DND-41 (cell line): Measurements from ENCODE around the gene SLC22A1.

Experiments
- ATAC-seq: fragments of 200-7000 bp; cut with Tn5 transposase; 3 replicates; pipeline ENCODE4 v1.9.1; 2021; ENCODE audit warnings: low read depth; ENCODE audit not compliant: insufficient read depth
- DNase-seq: peaks from one replicate; pipeline ENCODE4 v3.0.0-alpha.2; 2020
- H2AFZ ChIP-seq: 2 replicates; pipeline ENCODE4 v1.6.0; 2012; ENCODE audit warnings: low read depth, low read length
- H3K27ac ChIP-seq: 2 replicates; pipeline ENCODE4 v1.5.1; 2012; ENCODE audit warnings: low read length, inconsistent platforms
- H3K27me3 ChIP-seq: fragments of 200-600 bp; sonication (generic); 2 replicates; pipeline ENCODE4 v1.6.0; 2012; ENCODE audit warnings: low read length, mild to moderate bottlenecking, inconsistent platforms; ENCODE audit not compliant: insufficient read depth, poor library complexity
- H3K36me3 ChIP-seq: 2 replicates; pipeline ENCODE4 v1.5.1; 2012; ENCODE audit warnings: low read length, inconsistent platforms; ENCODE audit not compliant: insufficient read depth
- H3K4me1 ChIP-seq: 2 replicates; pipeline ENCODE4 v1.5.1; 2012; ENCODE audit warnings: mild to moderate bottlenecking, low read length; ENCODE audit not compliant: insufficient read depth
- H3K4me2 ChIP-seq: 2 replicates; pipeline ENCODE4 v1.6.0; 2012; ENCODE audit warnings: mild to moderate bottlenecking, moderate library complexity, low read length, inconsistent platforms; ENCODE audit not compliant: insufficient read depth
- H3K4me3 ChIP-seq, 2 experiments: fragments of 200-600 bp in 1 of 2; shearing (Covaris generic) in 1 of 2; 2 replicates each; pipeline ENCODE4 v1.5.1; 2012 to 2016; ENCODE audit warnings: inconsistent platforms in 2 of 2, low read length in 2 of 2, mild to moderate bottlenecking in 2 of 2, low read depth in 1 of 2, moderate library complexity in 1 of 2
- H3K79me2 ChIP-seq: 2 replicates; pipeline ENCODE4 v1.6.0; 2012; ENCODE audit warnings: low read length, inconsistent platforms; ENCODE audit not compliant: insufficient read depth
- H3K9ac ChIP-seq: 2 replicates; pipeline ENCODE4 v1.6.0; 2012; ENCODE audit warnings: low read depth, mild to moderate bottlenecking, inconsistent platforms, low read length, moderate library complexity
- H3K9me3 ChIP-seq: 2 replicates; pipeline ENCODE4 v1.5.1; 2012; ENCODE audit warnings: low read length, moderate library complexity, mild to moderate bottlenecking, inconsistent platforms; ENCODE audit not compliant: insufficient read depth, severe bottlenecking
- H4K20me1 ChIP-seq: 2 replicates; pipeline ENCODE4 v1.6.0; 2012; ENCODE audit warnings: low read length; ENCODE audit not compliant: insufficient read depth
- CTCF ChIP-seq: IDR thresholded peaks from 2 replicates; pipeline ENCODE4 v1.5.1; 2012; ENCODE audit warnings: borderline replicate concordance, low read length, moderate library complexity, mild to moderate bottlenecking; ENCODE audit not compliant: poor library complexity, severe bottlenecking; ENCODE audit errors: extremely low read depth
- EZH2 ChIP-seq: IDR thresholded peaks from 3 replicates; pipeline ENCODE4 v1.6.1; 2012; ENCODE audit warnings: borderline replicate concordance, low read depth, mild to moderate bottlenecking, moderate library complexity, low read length, inconsistent platforms; ENCODE audit not compliant: severe bottlenecking

The SLC22A1 gene

GRCh38 chr6:160093061-160093460 is 28.6 kb upstream of the SLC22A1 start:
- TF ChIP-seq CTCF (no peak), EZH2 (no peak)
- no peak for ATAC-seq
- Histone ChIP-seq H3K4me3 (no peak overlapping the region), H3K4me2 (no peak overlapping the region), H4K20me1 (peaks cover 12% of the 10 kb centered on the region; the same call in 1 of the 2 replicates), H3K27ac (no peak overlapping the region), H3K9me3 (no peaks in the 10 kb centered on the region), H3K9ac (no peak overlapping the region), H3K27me3 (no peaks in the 10 kb centered on the region), H2AFZ (no peak overlapping the region), H3K79me2 (peaks cover 6% of the 10 kb centered on the region; the same call in 1 of the 2 replicates), H3K36me3 (peaks cover 98% of the 10 kb centered on the region), H3K4me1 (no peaks in the 10 kb centered on the region)
- no peak for DNase-seq

- no peak for ATAC-seq
- H3K4me2 ChIP-seq: no peak overlapping the region
- H3K4me3 ChIP-seq: no peak overlapping the region
- H3K9ac ChIP-seq: no peak overlapping the region
- peaks cover 6% of the 10 kb centered on the region; the same call in 1 of the 2 replicates for H3K79me2 ChIP-seq
- no peak overlapping the region for H2AFZ ChIP-seq
- H3K4me1 ChIP-seq: no peaks in the 10 kb centered on the region
- H4K20me1 ChIP-seq: peaks cover 12% of the 10 kb centered on the region; the same call in 1 of the 2 replicates
- H3K27ac ChIP-seq: no peak overlapping the region
- TF ChIP-seq CTCF (no peak), EZH2 (no peak)
- DNase-seq: no peak
- no peaks in the 10 kb centered on the region for H3K9me3 ChIP-seq
- no peaks in the 10 kb centered on the region for H3K27me3 ChIP-seq
- H3K36me3 ChIP-seq: peaks cover 98% of the 10 kb centered on the region
Measured at GRCh38 chr6:160093946-160094345, 27.7 kb upstream of the SLC22A1 start.

GRCh38 chr6:160095146-160095845 is 26.3 kb upstream of the SLC22A1 start:
- Histone ChIP-seq H3K9me3 (no peaks in the 10 kb centered on the region), H3K27me3 (no peaks in the 10 kb centered on the region), H3K4me1 (no peaks in the 10 kb centered on the region), H2AFZ (no peak overlapping the region), H3K27ac (no peak overlapping the region), H3K4me3 (no peak overlapping the region), H3K36me3 (peaks cover 93% of the 10 kb centered on the region), H3K79me2 (peaks cover 6% of the 10 kb centered on the region; the same call in 1 of the 2 replicates), H3K4me2 (no peak overlapping the region), H4K20me1 (peaks cover 12% of the 10 kb centered on the region; the same call in 1 of the 2 replicates), H3K9ac (no peak overlapping the region)
- ATAC-seq (no peak), DNase-seq (no peak)
- TF ChIP-seq CTCF (no peak), EZH2 (no peak)
